Measurements from ENCODE around the gene DDX28.
"Not testable (repeated sequence)": the region's sequence is repeated elsewhere in the genome, so short reads cannot be mapped to it uniquely, and the experiment has no call there.

Gene DDX28

DNA sequence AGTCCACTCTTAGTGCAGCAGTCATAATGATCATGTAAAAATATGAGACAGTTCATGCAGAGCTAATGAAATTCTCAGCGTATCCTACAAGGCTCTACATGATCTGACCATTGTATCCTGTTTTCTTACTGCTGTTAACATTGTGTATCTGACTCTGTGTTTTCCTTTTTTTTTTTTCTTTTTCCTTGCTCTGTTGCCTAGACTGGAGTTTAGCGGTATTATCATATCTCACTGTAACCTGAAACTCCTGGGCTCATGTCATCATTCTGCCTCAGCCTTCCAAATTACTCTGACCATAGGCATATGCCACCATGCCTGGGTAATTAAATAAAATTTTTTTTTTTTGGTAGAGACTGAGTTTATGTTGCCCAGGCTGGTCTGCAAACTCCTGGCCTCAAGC, 12.2 kb upstream of the DDX28 start:
- no peak for DNase-seq

GRCh38 chr16:68033101-68033500, 10.1 kb upstream of the DDX28 start:
- DNase-seq, result no peak

GRCh38 chr16:68031951-68032350, 8.9 kb upstream of the DDX28 start:
- no peak for DNase-seq

DNA sequence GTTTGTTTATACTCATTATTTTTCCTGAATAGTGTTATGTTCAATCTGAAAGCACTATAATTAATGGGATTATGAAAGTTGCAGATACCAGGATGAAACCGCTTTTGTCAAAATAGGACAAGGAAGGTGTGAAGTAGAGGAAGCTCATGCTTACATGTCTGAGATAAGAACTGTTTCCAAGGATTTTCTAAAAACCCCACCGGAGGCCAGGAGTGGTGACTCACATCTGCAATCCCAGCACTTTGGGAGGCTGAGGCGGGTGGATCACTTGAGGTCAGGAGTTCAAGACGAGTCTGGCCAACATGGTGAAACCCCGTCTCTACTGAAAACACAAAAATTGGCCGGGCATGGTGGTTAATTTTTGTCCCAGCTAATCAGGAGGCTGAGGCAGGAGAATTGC, 7.1 kb upstream of the DDX28 start:
- DNase-seq, result not testable (repeated sequence)

DNA sequence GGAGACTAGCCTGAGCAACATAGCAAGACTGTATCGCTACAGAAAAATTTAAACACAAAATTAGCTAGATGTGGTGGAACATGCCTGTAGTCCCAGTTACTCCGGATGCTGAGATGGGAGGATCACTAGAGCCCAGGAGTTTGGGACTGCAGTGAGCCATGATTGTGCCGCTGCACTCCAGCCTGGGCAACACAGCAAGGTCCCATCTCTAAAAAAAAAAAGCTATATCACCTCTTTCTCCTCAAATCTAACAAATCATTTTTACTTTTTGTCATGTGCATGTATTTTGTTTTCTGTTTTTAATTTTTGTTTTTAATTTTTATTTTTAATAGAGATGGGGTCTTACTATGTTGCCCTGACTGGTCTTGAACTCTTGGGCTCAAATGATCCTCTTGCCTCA, 6.0 kb upstream of the DDX28 start:
- DNase-seq, result no peak

DNA sequence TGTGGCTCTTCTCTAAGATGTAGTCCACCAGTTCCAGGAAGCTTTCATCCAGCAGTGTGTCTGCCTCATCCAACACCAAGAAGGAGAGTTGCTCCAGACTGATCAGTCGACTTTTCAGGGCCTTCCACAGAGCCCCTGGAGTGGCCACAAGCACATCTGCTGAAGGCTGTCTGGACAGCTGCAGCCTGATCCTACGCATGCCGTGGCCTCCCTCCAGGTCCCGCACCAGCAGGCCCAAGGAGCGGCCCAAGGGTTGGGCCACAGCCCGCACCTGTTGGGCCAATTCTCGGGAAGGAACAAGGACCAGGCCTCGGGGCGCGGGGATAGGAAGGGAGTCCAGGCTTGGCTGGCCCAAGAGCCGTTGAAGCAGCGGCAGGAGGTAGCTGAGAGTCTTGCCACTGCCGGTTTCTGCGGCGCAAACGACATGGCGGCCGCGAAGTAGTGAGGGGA, 729 bp downstream of the DDX28 start:
- DNase-seq, result no peak

- DNase-seq, result no peak
These were observed 1.5 kb downstream of the DDX28 start for GRCh38 chr16:68021490-68021889.

DNA sequence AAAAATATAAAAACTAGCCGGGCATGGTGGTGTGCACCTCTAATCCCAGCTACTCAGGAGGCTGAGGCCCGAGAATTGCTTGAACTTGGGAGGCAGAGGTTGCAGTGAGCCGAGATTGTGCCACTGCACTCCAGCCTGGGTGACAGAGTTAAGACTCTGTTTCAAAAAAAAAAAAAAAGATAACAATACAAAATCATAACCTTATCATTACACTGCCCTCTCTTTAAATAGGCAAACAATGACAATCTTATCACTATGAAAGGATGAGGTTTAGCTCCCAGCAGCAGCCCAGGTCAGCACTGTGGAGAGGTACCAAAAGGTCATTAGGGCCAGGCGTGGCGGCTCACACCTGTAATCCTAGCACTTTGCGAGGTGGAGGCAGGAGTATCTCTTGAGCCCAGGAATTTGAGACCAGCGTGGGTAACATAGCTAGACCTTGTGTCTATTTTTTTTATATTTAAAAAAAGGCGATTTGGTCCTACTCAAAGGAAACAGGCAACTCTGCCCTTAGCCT, 3.8 kb downstream of the DDX28 start:
- DNase-seq, result no peak

DNA sequence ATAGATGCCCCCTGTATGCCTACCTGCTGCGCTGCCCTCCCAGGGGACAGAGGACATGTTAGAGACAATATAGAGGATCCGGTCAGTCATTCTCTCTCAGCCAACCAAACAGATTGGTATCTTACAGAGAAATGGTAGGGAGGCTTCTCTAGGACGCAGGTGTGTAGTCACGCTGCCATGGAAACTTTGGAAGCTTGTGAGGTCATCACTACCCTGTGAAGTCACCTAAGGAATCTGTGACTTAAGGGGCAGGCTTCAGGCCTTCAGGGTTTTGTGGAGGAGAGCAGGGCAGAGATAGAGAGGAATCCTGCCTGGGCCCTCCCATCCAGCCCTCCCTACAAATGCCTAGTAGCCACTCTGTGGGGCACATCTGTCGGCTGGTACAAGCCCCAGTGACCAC, 7.4 kb downstream of the DDX28 start, which contains the start of gene DPEP2NB:
DPEP2NB (minus strand) TSS at position 231 of the 400 bp plus-strand sequence; CDS start at position 90, 141 bp downstream.
- DNase-seq, result no peak

DNA sequence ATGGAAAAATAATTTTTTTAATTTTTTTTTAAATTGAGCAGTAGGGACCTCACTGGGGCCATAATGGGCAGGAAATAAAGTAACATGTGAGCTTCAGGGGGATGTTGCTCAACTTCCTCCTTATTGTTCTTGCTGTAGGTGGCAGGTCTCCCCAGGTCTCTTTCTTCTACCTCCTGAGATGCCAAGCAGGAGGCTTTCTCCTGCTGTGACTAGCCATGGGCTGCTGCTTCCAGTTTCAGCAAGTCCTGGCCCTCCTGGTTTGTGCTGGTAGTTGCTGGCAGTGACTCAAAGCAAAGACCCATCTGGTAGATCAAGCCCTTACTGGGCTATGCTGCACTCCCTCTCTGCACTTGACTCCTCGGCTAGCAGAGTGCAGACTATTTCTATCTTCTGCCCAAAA, 9.6 kb downstream of the DDX28 start:
- no peak for DNase-seq

DNA sequence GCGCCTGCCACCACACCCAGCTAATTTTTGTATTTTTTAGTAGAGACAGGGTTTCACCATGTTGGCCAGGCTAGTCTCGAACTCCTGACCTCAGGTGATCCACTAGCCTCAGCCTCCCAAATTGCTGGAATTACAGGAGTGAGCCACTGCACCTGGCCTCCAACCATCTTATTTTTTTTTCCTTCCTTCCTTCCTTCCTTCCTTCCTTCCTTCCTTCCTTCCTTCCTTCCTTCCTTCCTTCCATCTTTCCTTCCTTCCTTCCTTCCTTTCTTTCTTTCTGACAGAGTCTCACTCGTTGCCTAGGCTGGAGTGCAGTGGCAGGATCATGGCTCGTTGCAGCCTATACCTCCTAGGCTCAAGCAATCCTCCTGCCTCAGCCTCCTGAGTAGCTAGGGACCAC, 13.2 kb downstream of the DDX28 start:
- not testable (repeated sequence) for DNase-seq

DNA sequence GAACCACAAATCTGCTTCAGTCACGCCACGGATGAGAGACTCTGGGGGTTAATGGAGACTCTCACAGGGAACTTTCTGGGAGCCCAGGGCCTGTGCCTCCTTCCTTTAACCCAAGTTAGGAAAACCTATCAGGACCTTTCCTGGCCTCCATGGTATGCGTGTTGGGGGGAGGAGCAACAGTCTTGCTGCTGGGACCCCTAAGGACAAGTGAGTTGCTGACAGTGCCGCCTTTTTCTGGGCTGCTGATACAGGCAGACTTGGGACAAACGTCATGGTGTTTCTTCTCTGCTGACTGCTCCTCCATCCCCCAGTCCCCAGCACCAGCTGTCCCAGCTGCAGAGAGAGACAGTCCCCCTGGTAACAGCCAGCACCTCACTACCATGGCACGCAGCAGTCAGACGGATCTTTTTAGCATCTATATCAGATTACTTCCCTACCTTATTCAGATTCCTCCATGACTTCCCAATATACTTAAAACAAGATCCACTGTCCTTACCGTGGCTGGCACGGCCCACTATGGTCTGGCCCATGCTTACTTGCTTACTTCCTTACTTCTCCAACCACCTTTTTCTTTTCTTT, 13.8 kb downstream of the DDX28 start:
- no peak for DNase-seq

DNA sequence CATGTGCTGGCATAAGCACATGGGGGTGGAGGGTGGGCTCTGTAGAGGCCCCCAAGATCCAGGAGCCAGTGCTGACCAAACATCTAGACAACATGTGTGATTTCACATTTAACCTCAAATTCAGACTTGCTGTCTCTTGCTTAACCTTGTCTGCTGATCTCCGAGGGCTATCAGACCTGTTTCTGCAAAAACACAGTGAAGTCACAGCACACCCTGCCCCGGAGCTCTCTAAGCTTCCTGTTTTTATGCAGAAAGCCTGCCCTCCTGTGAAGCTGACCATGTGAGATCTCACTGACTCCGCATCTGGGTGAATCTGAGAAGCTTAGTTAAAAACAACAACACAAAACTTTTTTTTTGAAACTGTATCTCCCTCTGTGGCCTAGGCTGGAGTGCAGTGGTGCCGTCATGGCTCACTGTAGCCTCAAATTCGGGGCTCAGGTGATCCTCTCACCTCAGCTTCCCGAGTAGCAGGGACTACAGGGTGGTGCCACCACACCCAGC, 17.2 kb downstream of the DDX28 start:
- DNase-seq, result no peak

DNA sequence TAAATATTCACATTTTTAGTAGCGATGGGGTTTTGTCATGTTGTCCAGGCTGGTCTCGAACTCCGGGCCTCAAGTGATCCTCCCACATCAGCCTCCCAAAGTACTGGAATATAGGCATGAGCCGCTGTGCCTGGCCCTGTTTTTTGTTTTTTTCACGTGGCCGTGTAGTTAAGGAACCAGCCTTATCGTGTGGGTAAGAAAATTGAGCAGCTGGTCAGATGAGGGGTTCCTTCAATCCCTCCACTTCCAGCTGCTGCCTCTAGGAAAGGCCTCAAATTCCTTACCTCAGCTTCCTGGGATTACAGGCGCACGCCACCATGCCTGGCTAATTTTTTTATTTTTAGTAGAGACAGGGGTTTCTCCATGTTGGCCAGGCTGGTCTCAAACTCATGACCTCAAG, 17.8 kb downstream of the DDX28 start:
- no peak for DNase-seq

DNA sequence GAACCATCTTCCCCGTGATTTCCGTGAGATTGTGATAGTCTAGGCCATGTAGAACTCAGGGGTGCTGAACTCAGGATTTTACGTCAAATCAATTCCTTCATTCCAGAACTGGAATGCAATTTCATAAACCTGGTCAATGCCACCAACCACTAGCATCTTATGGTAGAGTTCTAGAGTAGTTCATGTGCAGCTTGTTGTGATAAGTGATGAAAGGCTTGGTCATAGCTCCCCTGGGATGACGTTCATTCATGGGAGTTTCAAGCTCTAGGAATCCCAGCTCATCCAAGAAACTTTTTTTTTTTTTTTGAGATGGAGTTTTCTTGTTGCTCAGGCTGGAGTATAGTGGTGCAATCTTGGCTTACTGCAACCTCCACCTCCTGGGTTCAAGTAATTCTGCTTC, 20.0 kb downstream of the DDX28 start:
- no peak for DNase-seq

GRCh38 chr16:68000450-68000849, 22.6 kb downstream of the DDX28 start:
- DNase-seq, result no peak

DNA sequence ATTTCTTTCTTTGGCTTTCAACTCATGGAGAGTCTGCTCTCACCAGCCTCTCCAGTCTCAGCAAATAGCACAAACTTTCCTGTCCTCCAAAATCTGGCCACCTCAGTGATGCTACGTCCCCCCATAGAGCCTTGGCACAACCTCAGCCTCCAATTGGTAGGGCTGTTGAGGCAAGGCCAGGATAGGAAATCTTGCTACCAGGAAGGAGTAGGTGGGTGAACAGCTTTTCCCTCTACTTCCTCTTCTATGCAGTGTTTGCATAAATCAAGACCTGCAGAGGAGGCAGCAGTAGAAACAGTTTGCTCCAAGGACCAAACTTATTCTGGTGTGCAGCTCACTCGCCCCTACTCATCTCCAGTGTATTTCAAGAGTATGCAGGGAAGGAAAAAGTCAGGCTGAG, 23.0 kb downstream of the DDX28 start:
- DNase-seq, result no peak

DNA sequence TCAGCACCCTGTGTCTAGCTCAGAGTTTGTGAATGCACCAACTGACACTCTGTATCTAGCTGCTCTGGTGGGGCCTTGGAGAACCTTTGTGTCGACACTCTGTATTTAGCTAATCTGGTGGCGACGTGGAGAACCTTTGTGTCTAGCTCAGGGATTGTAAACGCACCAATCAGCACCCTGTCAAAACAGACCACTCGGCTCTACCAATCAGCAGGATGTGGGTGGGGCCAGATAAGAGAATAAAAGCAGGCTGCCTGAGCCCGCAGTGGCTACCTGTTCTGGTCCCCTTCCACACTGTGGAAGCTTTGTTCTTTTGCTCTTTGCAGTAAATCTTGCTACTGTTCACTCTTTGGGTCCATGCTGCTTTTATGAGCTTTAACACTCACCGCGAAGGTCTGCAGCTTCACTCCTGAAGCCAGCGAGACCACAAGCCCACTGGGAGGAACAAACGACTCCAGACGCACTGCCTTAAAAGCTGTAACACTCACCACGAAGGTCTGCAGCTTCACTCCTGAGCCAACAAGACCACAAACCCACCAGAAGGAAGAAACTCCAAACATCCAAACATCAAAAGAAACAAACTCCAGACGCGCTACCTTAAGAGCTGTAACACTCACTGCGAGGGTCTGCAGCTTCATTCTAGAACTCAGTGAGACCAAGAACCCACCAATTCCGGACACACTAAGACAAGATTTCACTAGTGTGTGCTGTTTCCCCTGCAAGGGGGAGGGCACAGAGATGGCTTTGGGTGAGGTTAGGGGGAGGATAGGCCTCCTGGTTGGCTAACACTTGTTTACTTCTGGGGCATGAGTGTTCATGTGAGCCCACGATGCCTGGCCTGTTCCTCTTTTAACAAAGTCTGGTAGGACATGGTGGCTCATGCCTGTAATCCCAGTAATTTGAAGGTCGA, 24.0 kb downstream of the DDX28 start, which contains the start of gene DPEP2:
DPEP2 (minus strand) TSS at position 706 of the 910 bp plus-strand sequence. CDS start 6,272 bp downstream, outside the sequence.
- DNase-seq, result not testable (repeated sequence)

DNA sequence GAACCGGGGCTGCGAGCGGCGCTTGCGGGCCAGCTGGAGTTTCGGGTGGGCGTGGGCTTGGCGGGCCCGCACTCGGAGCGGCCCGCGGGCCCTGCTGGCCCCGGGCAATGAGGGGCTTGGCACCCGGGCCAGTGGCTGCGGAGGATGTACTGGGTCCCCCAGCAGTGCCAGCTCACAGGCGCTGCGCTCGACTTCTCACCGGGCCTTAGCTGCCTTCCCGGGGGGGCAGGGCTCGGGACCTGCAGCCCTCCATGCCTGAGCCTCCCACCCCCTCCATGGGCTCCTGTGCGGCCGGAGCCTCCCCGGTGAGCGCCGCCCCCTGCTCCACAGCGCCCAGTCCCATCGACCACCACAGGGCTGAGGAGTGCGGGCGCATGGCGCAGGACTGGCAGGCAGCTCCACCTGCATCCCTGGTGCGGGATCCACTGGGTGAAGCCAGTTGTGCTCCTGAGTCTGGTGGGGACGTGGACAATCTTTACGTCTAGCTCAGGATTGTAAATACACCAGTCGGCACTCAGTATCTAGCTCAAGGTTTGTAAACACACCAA, 24.7 kb downstream of the DDX28 start:
- not testable (repeated sequence) for DNase-seq

- no peak for DNase-seq
These were observed 26.4 kb downstream of the DDX28 start for GRCh38 chr16:67996666-67997065.

- DNase-seq, result no peak
These were observed 27.6 kb downstream of the DDX28 start for GRCh38 chr16:67995423-67995822.

- DNase-seq, result not testable (repeated sequence)
These were observed 29.0 kb downstream of the DDX28 start for GRCh38 chr16:67994040-67994408.

Measured in NCI-H2081 treated with DMSO at 0.1 percent for 48 hours (cell line).